ENCODE results near the gene NBAS.
"Not testable (repeated sequence)": the region's sequence is repeated elsewhere in the genome, so short reads cannot be mapped to it uniquely, and the experiment has no call there.

NBAS gene

GRCh38 chr2:15404511-15404910 is 156.6 kb downstream of the NBAS start:
- not testable (repeated sequence) for DNase-seq

DNA sequence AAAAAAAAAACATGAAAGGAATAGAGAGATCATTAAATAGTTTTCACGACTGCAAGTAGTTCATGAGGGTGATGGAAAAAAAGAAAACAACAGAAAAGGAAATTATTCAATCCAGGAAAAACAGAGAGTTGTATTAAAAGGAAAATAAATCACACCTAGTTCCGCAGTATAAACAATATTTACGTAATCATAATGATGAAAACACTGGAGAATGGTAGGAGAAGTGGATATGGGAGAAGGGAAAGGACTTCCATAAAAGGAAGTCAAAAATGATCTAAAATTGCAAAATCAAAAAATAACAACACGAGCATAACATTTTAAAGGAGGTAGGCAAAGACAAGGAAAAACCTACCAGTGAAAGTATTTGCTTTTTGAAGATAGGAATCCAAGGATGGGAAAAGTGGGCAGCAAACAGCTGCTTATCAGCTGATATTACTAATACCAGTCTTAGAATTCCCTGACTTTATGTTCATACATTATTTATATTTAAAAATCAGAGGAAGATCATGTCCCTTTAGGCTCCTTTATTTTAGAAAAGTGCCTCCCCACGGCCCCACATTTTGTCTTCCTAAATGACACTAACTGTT is 160.8 kb downstream of the NBAS start:
- DNase-seq = no peak

DNA sequence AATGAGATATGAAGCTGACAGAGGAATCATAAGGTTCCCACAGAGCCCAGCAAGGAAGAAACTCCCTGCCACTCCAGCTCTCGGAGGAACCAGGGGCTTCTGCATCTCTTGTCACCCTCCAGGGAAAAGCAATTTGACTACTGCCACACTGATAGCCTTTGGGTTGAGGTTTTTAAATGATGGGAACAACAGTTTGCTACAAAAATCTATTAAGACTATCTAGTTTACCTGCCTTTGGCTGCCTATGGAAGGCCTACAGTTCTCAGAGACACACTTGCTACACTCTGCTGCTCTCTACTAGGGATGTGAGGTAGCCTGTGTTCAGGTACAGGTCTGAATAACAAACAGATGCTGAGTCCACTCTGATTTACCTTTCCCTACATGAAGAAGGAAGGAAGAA is 161.9 kb downstream of the NBAS start:
- no peak for DNase-seq

GRCh38 chr2:15391751-15392150 is 169.4 kb downstream of the NBAS start:
- no peak for DNase-seq

DNA sequence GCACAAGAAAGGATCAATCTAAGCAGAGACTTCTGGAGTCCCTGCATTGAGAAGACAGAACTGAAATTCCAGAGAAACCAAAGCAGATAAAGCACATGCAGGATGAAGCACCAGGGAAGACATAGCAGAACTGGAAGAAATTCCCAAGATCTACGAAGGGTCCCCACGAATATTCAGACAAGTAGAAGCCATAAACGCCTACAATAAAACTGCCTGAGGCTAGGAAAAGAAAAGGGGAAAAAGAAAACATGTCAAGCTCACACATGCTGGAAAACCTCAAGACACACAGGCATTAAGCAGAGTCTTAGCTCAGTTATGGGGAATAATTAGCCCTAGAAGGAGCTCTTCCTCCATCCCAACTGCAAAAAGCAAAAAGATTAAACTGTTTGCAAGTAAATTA is 171.2 kb downstream of the NBAS start:
- DNase-seq = no peak

DNA sequence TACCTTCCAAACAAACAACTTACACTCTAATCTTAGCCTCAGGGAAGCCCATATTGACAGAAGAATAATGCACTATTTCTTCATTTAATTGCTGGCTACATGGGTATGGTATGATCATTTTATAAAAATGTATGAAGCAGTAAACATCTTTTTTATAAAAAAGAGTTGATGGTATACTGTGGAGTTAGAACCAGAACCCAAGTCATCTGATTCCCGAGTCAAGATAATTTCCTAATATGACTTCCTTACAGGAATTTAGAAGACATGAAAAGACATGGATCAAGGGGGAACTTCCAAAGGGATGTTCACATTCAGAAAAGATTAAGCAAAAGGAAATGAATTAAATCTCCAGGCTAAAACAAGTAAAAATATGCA is 171.8 kb downstream of the NBAS start:
- no peak for DNase-seq

GRCh38 chr2:15388406-15389325 is 172.5 kb downstream of the NBAS start:
- DNase-seq = no peak

DNA sequence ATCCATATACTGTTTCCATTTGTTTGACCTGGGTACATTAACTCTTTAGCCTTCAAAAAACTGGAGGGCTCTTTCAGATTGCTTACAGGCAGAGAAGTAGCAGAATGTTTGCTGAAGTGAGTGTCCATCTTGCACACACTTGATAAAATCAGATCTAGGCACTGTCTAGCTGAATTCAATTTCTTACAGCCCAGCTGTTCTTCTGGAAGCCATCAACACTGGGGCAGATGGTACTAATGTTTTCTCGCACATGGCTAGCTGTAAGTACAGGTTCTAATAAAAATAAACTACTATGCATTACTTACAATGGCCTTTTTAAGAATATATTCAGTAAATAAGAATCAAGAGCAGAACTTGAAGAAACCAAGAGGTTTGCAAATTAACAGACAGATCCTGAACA is 175.9 kb downstream of the NBAS start:
- no peak for DNase-seq

- no peak for DNase-seq
These were observed 177.3 kb downstream of the NBAS start for GRCh38 chr2:15383695-15384350.

DNA sequence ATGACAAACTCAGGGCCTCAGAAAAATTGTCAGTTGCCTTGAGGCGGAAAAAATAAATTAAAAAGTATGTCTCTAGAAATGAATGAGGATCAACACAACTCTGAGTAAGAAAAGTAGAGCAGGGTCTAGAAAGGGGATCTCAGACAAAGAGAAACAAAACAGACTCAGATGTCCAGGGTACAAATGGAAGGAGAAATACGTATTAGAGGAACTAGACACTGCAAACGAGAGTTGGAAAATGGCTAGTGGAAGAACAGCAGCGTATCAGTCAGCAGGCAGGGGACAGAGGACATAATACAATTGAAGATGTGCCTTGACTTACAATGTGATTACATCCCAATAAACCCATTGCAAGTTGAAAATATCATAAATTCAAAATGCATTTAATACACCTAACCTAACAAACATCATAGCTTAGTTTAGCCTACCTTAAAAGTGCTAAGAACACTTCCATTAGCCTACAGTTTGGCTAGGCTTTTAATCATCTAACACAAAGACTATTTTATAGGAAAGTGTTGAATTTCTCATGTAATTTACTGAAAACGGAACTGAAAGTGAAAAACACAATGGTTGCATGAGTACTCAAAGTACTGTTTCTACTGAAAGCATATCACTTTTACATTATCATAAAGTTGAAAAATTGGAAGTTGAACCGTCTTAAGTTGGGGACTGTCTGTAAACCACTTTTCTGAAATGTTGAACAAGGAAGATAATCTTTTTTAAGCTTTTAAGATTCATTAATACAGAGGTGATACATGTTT is 182.8 kb downstream of the NBAS start:
- no peak for DNase-seq

DNA sequence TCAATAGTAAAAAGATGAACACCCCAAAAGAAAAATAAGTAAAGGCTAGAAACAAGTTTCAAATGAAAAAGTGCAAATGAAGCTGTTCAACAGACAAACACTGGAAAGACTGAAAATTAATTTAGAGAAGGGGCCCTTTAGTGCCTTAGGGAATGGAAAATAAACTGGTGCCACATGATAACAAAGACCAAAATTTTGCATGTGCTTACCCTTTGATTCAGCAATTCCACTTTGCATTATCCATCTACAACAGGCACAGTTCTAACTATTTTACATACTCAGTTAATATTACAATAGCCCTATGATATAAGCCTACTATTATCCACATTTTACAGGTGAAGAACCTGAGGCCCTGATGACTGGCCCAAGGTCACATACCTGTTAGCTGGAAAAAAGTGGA is 183.9 kb downstream of the NBAS start:
- no peak for DNase-seq

DNA sequence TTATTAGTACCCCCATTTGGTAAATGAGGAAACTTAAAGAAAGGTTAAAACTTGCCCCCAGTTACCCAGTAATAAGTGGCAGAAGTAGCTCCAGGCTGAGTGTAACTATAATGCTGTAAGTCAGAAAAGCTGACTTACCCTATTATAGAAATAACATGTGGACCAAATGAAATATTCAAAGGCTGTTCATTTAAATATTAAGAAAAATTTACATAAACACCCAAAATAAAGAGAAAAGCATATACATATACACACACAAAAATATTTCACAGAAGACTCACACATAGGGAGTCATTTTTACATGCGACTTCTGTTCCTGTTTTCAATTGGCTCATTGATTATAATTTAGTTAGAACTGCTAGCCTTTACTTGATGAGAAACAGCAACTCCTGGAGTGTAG is 189.1 kb downstream of the NBAS start:
- DNase-seq = no peak

DNA sequence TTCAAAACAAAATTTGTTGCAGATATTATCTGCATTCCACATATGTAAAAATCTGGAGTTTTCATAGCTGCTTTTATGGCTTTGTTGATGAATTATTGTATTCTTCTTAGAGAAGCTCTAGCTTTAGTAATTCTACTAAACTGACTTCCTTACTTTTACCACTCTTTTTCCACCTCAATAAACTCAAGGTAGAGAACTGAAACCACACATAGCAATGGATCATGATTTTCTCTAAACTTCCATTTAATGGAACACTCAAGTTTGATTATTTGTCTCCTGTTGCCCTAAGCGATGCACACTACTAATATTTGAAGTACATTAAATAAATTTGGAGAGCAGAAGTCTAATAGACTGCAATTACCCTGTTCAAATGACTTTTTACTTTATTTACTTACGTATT is 192.0 kb downstream of the NBAS start:
- no peak for DNase-seq

DNA sequence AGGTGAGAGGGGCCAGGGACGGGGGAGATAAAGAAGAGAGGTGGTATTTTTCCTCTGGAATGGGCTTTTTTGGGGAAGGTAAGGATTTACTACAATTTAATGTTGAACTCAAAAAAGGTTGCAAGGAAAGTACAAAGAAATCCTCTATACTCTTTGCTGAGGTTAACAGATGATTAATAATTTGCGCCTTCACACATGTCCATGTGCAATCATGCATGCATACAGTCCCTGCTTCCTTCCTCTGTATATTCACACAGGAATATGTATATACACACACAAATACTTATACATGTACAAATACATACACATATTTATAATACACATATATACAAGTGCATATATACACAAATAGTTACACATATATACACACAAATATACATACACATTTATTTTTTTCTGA is 193.4 kb downstream of the NBAS start:
- DNase-seq = no peak

- DNase-seq = no peak
These were observed 193.9 kb downstream of the NBAS start for GRCh38 chr2:15367205-15367604.

- no peak for DNase-seq
These were observed 195.7 kb downstream of the NBAS start for GRCh38 chr2:15365411-15365810.

DNA sequence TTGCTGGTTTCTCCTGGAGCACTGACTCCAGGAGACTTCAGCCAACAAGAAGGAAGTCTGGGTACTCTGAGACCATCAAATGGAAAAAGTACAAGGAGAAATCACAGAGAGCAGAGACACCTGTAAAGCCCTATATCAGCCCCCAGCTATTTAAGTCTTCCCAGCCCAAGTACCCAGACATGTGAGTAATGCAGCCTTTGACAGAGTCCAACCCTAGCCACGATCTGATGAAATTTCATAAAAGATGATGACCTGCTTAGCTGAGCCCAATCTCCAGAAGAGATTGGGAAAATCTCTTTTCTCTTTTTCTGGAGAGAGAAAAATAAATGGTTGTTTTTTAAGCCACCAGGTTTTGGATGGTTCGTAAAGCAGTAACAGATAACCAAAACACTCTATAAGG is 196.6 kb downstream of the NBAS start:
- DNase-seq = no peak

GRCh38 chr2:15363734-15364133 is 197.4 kb downstream of the NBAS start:
- DNase-seq = no peak

- no peak for DNase-seq
These were observed 198.0 kb downstream of the NBAS start for GRCh38 chr2:15363142-15363541.

- no peak for DNase-seq
These were observed 201.2 kb downstream of the NBAS start for GRCh38 chr2:15359716-15360531.

DNA sequence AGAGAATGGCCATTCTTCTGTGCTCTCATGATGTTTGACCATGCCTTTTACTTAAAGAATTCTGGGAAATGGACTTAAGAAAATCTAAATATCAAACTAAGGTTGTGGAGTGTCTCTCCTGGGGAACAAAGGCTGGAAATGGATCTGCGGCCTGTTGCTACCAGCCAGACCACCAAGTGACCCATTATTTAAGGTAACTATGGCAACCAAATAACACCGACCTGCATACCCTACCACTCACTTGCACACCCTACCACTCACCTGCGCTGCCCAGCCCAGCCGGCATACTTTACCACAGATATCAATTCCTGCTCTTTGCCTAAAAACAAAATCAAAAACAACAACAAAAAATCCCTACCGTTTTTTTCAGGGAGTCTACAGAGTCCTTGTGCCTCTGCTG is 203.2 kb downstream of the NBAS start:
- no peak for DNase-seq

GRCh38 chr2:15357186-15357585 is 203.9 kb downstream of the NBAS start:
- no peak for DNase-seq
